Hematopoietic multipotent progenitor cell (in vitro differentiated cells): ENCODE data around the gene XRN1. TPM values are rescaled to one million over a fixed set of nuclear protein-coding genes. Genes with fewer than 3 reads are reported as not detected.
A peak's percentile ranks its signal among the peaks of the same experiment; 100 is the strongest.
"Not testable (repeated sequence)": the region's sequence is repeated elsewhere in the genome, so short reads cannot be mapped to it uniquely, and the experiment has no call there.

Experiments
- DNase-seq, 3 donors: peaks; one replicate each; pipeline ENCODE4 v3.0.0-alpha.2; 2011 to 2015; ENCODE audit warnings: low read depth in 2 of 3, low spot score in 2 of 3
- total RNA-seq: library from RNA; depleted of rRNA; stranded (reverse); fragments of >200 nt; gene quantifications from one replicate; pipeline ENCODE4 v1.2.3, GENCODE V29; 2012

XRN1 gene
- total RNA-seq, 1 donor: 19.7 TPM

DNA sequence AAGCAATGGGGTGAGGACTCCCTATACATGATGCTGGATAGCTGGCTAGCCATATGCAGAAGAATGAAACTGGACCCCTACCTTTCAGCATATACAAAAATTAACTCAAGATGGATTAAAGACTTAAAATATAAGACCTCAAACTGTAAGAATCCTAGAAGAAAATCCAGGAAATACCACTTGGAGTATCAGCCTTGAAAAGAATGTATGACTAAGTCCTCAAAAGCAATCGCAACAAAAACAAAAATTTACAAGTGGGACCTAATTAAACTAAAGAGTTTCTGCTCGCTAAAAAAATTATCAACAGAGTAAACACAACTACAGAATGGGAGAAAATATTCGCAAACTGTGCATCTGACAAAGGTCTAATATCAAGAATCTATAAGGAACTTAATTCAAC, 94.3 kb downstream of the XRN1 start:
- no peak for DNase-seq

- DNase-seq: not testable (repeated sequence)
Observed at GRCh38 chr3:142352698-142353097, 95.1 kb downstream of the XRN1 start.

- no peak for DNase-seq
Observed at GRCh38 chr3:142348460-142348859, 99.4 kb downstream of the XRN1 start.

GRCh38 chr3:142337994-142338393, 109.8 kb downstream of the XRN1 start:
- DNase-seq: peak in 2 of 3 donors; percentile 0 to 17

DNA sequence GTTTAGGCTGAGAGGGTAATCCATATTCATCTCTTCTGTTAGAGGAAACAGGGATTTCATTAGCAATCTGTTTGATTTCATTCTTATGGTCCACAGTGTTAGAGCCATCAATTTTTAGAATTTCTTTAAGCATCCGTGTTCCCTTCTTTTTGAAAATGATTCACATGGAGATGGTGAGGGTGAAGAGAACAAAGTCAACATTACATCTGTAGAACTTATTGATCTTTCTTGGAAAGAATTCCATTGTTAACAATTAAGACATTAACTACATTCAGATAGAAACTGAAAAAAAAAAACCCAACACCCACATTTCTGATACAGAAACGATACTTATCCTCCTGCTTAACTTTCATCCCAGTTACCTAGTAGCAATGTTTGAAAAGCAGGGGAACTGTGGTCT, 115.4 kb downstream of the XRN1 start:
- DNase-seq: no peak

DNA sequence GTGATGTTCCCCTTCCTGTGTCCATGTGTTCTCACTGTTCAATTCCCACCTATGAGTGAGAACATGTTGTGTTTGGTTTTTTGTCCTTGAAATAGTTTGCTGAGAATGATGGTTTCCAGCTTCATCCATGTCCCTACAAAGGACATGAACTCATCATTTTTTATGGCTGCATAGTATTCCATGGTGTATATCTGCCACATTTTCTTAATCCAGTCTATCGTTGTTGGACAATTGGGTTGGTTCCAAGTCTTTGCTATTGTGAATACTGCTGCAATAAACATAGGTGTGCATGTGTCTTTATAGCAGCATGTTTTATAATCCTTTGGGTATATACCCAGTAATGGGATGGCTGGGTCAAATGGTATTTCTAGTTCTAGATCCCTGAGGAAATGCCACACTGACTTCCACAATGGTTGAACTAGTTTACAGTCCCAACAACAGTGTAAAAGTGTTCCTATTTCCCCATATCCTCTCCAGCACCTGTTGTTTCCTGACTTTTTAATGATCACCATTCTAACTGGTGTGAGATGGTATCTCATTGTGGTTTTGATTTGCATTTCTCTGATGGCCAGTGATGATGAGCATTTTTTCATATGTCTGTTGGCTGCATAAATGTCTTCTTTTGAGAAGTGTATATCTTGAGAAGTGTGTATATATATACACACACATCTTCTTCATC, 123.4 kb downstream of the XRN1 start:
- DNase-seq: not testable (repeated sequence)

DNA sequence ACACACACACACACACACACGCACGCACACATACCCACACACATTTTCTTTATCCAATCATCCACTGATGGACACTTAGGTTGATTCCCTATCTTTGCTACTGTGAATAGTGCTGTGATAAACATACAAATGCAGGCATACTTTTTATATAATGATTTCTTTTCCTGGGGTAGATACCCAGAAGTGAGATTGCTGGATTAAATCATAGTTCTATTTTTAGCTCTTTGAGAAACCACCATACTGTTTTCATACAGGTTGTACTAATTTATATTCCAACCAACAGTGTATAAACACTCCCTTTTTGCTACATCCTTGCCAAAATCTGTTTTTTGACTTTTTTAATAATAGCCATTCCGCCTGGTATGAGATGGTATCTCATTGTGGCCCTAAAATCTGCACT, 127.9 kb downstream of the XRN1 start:
- no peak for DNase-seq

GRCh38 chr3:142319094-142319493, 128.7 kb downstream of the XRN1 start:
- DNase-seq: no peak

- no peak for DNase-seq
Observed at GRCh38 chr3:142318331-142318730, 129.5 kb downstream of the XRN1 start.

DNA sequence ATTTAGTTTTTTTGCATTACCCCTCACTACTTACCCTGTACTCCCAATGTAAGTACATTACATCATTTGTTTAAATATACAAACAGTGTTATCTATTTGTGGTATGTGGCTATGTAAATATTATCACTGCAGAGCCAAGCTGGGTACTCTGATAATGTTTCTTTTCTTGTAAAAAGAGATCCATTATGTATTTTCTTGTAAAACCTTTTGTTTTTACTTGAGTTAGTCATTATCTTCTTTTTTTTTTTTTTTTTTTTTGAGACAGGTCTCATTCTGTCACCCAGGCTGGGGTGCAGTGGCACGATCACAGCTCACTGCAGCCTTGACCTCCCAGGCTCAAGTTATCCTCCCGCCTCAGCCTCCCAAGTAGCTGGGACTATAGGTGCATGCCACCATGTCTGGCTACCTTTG, 131.9 kb downstream of the XRN1 start:
- not testable (repeated sequence) for DNase-seq

DNA sequence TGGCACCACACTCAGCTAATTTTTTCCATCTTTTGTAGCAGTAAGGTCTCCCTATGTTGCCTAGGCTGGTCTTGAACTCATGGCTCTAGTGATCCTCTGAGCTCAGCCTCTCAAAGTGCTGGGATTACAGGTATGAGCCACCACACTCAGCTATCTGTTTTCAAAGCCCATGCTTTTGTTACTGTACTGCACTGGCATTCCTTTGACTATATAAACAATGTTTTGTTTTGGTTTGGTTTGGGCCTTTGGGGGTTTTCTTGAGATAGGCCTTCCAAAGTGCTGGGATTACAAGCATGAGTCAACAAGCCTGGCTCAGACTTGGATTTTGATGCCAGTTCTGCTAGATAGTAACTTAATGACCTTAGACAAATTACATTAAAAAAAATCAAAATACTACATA, 132.8 kb downstream of the XRN1 start:
- no peak for DNase-seq

GRCh38 chr3:142310439-142310838, 137.4 kb downstream of the XRN1 start:
- DNase-seq: no peak

- DNase-seq: not testable (repeated sequence)
Observed at GRCh38 chr3:142302847-142303246, 145.0 kb downstream of the XRN1 start.

DNA sequence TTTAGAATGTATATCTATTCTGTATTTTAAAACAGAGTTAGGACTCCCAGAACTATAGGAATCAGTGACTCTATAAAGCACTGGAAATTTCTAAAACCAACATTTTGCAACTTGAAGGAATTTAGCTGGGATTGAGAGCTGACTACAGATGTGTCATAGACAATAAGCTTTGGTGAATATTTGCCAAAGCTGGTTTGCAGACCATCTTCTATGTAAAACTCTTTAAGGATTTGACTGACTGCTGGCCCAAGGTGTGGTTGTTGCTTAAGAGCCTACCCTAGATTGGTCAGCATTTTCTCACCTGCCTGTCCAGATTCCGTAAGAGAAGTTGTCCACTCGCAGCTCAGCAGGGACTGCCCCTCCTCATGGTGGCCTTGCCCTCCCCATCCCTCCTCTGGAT, 149.2 kb downstream of the XRN1 start:
- no peak for DNase-seq

- no peak for DNase-seq
Observed at GRCh38 chr3:142296507-142296906, 151.3 kb downstream of the XRN1 start.

DNA sequence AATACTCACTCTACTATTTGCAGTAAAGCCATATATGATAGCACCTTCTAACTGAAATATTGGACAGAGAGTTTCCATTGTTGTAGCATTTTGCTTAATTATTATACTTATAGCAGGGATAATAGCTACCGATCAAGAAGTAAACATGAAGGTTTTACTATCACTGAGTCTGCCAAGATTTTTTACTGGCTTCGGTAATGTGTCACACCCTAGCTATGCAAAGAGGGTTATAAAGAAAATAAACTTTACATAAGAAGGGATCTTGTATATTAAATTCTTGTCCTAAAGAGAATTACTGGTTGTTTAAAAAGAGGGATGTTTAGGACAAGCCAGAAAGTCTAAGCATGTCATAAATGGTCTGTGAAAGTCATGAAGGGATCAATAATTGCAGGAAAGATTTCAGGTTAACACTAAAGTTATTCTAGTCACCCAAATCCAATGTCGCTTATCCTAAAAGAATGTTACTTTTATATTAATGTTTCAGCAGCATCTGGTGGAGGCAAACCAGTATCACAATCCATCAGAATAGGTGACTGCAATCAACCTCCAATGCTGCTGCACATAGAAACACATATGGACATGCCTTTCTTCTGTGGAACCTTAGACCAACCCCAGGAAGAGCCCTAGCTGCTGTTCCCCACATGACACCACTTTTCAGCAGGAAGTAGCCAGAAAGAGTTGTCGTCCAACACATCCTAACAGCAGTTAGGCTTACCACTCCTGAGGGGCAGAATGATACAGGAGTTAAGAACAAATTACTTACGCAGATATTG, 159.8 kb downstream of the XRN1 start:
- no peak for DNase-seq

DNA sequence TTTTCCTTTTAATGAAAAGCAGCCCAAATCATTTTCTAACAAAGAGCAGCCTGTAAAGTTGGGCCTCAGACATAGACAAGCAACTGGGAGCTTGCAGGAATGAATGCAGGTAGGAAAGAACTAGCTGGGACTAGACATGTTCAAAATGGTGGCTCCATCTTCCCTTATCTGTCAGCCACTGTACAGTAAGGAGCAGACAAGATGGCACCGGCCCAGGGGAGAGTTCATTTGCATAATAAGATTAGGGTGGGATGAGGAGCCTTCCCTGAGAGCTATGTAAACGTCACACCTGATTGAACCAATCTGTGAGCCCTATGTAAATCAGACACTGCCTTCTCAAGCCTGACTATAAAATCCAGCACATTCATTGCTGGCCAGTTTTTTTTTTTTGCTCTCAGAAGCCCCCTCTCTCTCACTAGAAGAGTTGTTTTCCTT, 162.7 kb downstream of the XRN1 start:
- no peak for DNase-seq

DNA sequence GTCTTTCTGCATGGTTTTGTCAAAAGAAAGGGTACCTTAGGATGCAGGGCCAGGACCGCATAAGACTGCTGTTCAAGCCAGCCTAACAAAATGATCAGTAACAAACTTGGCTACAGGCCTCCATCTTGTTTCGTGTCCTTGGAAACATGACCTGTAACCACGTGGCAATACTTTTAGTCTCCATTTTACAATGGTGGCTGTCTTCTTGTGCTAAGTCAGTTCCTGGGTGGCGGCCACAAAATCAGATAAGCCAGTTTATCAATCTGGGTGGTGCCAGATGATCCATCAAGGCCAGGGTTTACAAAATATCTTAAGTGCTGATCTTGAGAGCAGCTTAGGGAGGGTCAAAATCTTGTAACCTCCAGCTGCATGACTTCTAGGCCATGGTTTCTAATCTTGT, 165.3 kb downstream of the XRN1 start:
- no peak for DNase-seq

DNA sequence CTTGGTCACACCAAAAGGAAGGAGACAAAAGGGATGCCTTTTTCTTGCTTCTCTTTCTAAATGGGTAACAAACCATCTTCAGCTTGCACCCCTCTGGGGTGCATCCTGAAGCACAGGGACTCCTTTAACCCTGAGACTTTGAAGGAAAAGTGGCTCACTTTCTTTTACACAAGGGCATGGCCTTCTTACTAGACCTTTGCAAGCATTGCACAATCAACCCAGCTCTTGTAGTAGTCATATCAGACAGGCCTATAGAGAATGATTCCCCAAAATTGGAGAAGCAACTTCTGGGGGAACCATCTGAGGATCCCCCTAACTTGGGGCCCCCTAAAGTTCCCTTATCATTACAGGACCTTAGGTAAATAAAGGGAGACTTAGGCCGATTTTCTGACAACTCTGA, 166.4 kb downstream of the XRN1 start:
- no peak for DNase-seq

DNA sequence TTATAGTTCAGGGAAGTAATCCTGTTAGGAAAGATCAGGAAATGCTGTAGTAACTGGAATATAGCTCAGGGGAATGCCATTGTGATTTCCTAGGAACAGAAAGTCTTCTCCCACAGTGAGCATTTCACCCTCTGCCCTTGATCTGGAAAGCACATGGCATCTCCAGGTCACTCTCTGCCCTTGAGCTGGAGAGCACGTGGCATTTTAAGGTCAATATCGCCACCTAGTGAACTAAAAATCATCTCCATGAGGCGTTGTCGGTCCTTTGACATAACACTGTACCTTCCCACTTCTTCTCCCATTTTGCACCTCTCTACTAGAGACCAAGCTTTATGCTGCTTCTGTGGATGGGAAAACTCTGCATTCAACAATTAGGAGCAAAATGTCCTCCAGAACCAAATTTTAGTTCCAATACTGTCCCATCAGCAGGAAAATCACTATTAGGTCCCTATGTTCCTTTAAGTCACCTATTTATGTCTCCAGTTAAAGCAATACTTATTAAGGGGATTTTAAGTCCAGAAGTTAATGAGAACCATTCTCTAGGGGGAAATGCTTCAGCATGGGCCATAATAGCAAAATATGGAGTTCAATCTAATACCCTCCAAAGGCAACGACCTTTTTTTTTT, 167.8 kb downstream of the XRN1 start:
- peak; percentile 36 to 76 (median 60) for DNase-seq

DNA sequence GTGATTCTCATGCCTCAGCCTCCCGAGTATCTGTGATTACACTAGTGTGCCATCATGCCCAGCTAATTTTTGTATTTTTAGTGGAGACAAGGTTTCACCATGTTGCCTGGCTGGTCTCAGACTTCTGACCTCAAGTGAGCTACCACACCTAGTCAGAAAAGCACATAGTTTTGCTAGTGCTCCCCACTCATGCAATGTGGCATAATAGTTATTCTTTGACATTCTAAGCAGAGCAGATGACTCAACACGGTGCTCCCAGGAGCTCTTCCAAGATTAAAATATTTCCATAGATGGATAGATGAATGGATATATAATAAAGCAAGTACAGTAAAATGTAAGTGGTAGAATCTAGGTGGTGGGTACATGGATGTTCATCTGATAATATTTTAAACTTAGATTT, 169.4 kb downstream of the XRN1 start:
- no peak for DNase-seq

DNA sequence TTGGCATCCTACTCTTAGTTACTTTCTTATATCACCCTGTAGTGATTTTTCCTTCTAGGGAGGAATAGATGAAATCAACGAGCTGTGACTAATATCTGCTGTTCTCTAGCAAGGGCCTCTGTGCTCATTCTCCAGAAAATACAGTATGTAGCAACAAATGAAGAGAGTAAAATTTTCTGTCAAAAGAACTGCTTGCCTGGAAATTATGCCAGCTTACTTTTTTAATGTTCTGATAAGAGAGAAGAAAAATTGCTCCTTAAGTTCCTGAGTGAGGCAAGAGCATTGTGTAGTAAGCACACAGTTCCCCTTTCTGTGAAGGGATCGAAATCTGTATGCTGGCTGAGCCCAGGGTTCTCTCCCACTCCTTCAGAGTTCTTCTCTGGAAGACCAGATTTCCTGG, 171.1 kb downstream of the XRN1 start:
- peak in 1 of 3 donors; percentile 5 for DNase-seq
